ENCODE measurements around the gene INF2.
A peak's percentile ranks its signal among the peaks of the same experiment; 100 is the strongest.

DNA sequence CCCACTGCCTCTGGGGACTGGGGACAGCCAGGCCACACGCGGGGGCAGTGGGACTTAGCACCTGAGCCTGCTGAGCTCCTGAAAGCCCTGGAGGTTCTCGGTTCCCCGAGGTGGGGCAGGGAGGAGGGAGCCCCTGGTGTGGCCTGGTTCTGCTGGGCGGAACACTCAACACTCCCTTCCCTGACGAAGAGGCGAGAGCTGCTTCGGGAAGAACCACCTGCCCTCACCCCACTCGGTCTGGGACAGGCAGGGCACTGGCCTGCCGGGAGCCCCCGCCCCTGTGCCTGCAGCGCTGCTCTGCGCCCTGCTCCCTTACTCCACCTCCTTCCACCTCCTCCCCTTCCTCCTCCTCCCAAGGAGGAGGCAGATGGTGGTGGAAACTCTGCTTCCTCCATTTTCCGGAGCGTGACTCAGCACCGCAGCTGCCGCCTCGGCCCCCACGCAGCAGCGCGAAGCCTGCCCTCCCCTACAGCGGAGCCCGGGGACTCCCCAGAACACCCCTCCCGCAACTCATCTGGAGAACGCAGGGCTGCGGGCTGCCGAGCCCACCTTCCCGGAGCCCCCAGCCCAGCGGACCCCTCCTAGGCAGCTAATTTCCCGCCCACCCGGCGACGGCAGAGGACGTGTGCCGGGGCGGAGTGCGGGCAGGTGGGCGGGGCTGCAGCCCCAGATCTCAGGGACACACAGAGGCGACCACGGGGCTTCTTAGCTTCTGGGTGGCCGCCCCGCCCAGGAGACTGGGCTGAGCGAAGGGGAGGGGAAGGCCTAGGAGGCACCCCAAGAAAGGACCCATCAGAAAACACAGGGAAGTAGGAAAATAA is 11.7 kb upstream of the INF2 start:
- TF ChIP-seq CTCF (IDR thresholded peaks at IDR 0.05) = no peak
- peak; percentile 25 for TF ChIP-seq EP300 (IDR thresholded peaks at IDR 0.05)

Measured in gastroesophageal sphincter (tissue), 3 donors.